GM18861 (cell line): Measurements from ENCODE around the gene TMEM87B.
"Not testable (repeated sequence)": the region's sequence is repeated elsewhere in the genome, so short reads cannot be mapped to it uniquely, and the experiment has no call there.

ENCODE experiments used
- ATAC-seq: cut with Tn5 transposase; IDR thresholded peaks from one replicate; pipeline ENCODE4 v1.9.1; 2021; ENCODE audit not compliant: unreplicated experiment

Gene TMEM87B

GRCh38 chr2:112113354-112113753 is 58.3 kb downstream of the TMEM87B start:
- not testable (repeated sequence) for ATAC-seq

- ATAC-seq = no peak
Observed at GRCh38 chr2:112118148-112118547, 63.1 kb downstream of the TMEM87B start.

DNA sequence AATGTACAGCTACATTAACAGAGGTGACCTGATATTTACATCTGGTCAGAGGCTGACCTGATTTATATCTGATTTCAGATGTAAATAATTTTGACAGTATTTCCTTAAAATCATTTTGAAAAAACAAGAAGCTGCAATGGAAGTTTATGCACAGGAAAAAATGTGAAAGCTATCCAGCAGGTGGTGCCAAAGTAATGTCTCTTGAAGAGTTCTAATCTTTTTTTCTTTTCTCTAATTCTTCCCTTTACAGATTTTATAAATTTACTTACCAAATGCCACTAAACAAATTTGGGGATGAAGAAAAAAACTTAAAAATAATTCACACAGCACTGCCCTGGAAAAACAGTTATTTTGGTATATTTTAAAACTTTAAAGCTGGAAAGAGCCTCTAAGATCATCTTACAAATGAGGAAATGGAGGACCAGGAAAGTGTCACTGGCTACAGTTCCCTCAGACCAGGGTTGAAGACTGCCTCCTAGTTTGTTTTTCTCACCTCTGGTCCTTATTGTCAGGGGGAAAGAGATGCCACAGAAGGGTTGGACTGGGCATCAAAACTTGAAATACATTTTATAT is 66.7 kb downstream of the TMEM87B start:
- ATAC-seq = no peak

DNA sequence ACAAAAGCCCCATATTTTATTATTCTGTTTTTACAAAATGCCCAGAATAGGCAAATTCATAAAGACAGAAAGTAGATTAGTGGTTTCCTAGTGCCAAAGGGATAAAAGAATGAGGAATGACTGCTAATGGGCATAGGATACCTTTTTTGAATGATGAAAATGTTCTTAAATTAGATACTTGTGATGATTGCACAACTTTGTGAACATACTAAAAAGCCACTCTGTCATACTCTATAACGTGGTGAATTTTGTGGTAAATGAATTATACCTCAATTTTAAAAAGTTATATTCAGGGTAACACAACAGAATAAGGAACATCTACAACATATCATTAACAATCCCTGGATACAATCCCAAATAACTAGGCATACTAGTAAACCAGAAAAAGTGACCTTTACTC is 74.0 kb downstream of the TMEM87B start:
- no peak for ATAC-seq

GRCh38 chr2:112133344-112133743 is 78.3 kb downstream of the TMEM87B start:
- ATAC-seq = no peak

DNA sequence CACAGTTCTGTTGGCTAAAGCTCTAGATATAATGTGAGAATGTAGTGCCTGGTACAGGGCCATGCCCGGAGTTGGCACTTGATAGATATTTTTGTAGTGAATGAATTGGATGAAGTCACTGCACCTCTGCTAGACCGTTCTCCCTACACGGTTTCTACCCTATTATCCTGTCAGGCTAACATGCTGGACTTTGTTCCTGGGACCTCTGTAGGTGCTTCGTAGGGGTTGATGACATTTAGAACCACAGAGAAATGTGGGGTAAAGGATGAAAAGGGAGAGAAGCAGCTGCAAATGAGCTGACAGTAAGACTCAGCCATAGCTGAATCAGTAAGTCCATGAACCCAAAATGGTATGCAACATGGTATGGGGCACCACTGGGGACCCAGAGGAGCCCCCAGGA is 79.1 kb downstream of the TMEM87B start:
- ATAC-seq = no peak

DNA sequence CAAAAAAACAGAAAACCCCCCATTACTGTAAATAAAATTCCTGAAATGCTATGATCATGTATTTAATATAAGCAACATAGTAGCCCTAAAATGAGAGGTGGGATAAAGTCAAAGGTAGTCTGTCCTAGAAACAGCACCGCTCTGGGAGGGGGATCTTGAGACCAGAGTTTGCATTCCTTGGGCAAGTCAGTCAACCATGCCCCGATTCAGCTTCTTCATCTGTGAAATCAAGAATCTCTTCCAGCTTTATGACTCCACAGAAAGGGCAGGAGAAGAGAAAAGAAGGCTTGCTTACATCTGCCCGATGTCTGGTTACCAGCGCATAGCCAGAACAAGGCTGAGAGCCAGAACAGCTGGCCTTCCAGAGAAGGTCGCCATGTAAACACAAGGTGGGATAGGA is 81.0 kb downstream of the TMEM87B start:
- no peak for ATAC-seq

DNA sequence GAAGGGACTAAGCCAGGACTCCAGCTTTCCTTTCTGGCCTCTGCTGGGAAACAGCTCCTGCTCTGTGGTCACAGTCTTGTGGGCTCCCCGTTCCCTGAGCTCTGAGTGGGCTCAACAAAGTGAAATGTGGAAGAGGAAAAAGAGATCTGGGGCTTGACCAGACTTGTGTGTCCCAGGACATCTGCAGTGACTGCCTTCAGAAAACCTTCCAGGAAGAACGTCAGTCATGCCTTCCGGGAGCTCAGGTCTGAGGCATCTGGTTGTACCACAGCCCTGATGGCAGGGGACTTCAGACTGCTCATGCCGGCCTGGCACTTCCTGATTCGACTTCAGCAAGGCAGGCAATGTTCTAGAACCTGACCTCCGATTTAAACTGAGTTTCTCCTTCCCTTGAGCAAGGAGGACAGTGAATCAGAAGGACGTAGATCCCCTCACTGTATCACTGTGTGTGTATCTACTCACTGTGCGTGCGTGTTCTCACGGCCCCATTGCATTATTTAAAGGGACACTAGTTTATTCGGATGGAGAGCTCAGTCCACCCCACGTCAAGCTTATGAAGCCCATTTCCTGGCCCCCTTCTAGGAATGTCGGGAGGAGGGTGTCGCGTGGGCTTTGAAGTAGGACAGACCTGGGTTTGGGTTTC is 82.6 kb downstream of the TMEM87B start:
- ATAC-seq = no peak

DNA sequence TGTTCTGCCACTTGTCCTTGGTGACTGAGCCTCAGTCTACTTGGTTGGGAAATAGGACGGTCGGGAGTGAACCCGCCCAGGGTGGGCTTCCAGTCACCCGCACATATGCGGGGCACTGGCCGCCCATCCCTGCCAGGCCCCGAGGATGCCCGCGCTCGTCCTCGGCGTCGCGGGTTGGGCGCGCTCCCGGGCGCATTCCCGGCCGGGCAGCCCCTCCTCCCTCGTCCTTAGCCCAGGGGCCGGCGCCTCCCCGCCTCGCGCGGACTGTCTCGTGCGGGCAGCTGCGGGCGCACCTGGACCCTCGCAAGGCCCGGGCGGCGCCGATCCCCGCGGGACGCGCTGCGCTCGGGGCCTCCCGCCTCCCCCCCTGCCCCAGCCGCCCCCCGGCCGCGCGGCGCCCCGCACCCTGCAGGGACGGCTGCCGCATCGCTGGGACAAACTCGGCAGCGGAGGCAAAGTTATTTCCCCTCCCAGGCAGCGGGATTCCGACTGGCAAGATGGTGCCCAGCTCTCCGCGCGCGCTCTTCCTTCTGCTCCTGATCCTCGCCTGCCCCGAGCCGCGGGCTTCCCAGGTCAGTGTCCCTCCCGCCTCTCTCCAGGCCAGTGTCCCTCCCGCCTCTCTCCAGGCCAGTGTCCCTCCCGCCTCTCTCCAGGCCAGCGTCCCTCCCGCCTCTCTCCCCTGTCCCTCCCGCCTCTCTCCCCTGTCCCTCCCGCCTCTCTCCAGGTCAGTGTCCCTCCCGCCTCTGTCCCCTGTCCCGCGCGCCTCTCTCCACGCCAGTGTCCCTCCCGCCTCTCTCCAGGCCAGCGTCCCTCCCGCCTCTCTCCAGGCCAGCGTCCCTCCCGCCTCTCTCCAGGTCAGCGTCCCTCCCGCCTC is 83.3 kb downstream of the TMEM87B start, which contains the start of gene FBLN7:
TSS of gene FBLN7 (plus strand) at position 227 of the 874 bp plus-strand sequence. CDS start at position 498, 271 bp downstream.
- ATAC-seq = no peak

GRCh38 chr2:112139033-112139614 is 84.1 kb downstream of the TMEM87B start:
- ATAC-seq = not testable (repeated sequence)

DNA sequence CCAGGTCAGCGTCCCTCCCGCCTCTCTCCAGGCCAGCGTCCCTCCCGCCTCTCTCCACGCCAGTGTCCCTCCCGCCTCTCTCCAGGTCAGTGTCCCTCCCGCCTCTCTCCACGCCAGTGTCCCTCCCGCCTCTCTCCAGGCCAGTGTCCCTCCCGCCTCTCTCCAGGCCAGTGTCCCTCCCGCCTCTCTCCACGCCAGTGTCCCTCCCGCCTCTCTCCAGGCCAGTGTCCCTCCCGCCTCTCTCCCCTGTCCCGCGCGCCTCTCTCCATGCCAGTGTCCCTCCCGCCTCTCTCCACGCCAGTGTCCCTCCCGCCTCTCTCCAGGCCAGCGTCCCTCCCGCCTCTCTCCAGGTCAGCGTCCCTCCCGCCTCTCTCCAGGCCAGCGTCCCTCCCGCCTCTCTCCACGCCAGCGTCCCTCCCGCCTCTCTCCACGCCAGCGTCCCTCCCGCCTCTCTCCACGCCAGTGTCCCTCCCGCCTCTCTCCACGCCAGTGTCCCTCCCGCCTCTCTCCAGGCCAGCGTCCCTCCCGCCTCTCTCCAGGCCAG is 84.7 kb downstream of the TMEM87B start:
- ATAC-seq = not testable (repeated sequence)

DNA sequence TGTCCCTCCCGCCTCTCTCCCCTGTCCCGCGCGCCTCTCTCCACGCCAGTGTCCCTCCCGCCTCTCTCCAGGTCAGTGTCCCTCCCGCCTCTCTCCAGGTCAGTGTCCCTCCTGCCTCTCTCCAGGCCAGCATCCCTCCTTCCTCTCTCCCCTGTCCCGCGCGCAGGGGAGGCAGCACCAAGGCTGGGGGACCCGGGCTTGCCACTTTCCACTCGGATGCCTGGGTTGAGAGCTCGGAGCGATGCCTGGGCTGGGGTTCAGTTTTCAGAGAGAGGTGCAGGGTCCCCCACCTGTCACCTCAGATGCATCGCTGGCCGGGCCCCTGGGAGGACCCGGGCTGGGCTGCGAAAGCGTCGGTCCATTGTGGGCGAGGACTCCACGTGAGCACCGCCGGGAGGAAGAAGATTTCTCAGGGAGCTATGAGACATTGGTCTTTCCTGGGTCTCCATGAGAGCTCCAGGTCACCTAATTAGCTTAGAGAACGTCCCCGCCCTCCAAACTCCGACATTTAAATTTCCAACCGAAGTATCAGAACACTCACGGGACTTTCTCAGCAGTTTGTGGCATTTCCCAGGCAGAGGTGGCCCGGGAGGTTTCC is 85.2 kb downstream of the TMEM87B start:
- no peak for ATAC-seq

GRCh38 chr2:112140899-112141625 is 86.0 kb downstream of the TMEM87B start:
- ATAC-seq = no peak

GRCh38 chr2:112141626-112142007 is 86.5 kb downstream of the TMEM87B start:
- no peak for ATAC-seq

- ATAC-seq = no peak
Observed at GRCh38 chr2:112142525-112143078, 87.5 kb downstream of the TMEM87B start.

DNA sequence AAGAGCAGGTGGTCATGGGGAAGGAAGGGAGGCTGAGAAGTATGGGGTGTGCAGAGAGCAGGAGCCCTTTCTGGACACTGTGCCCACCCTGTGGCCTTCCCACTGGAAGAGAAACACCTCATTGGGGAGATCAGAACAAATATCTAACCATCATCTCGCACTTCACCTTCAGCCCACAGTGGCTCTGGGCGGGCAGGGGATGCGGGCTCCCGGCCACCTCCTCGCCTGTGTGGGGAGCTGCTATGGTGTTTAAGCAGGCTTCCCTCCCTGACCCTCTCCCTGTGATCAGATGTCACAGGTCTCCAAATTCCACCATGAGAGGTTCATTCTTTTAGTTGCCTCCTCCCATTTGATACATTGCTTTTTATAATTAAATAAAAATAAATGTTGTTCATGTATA is 88.1 kb downstream of the TMEM87B start:
- no peak for ATAC-seq

GRCh38 chr2:112144966-112145365 is 89.9 kb downstream of the TMEM87B start:
- no peak for ATAC-seq

- no peak for ATAC-seq
Observed at GRCh38 chr2:112147382-112148168, 92.5 kb downstream of the TMEM87B start.

- ATAC-seq = no peak
Observed at GRCh38 chr2:112148477-112148876, 93.4 kb downstream of the TMEM87B start.
